Large intestine (tissue), 3 donors: ENCODE data around the gene MED12L. TPM values are rescaled to one million over a fixed set of nuclear protein-coding genes. Genes with fewer than 3 reads are reported as not detected.
A peak's percentile ranks its signal among the peaks of the same experiment; 100 is the strongest.

Source experiments
- DNase-seq, 2 donors: peaks; one replicate each; pipeline versions ENCODE4 v3.0.0 to v3.0.0-alpha.2; 2013
- H3K27ac ChIP-seq: one replicate; pipeline ENCODE4 v1.5.1; 2013; ENCODE audit warnings: low read length
- H3K27me3 ChIP-seq: 2 replicates; pipeline ENCODE4 v1.6.1; 2013; ENCODE audit warnings: low read length; ENCODE audit not compliant: control insufficient read depth, insufficient read depth
- H3K36me3 ChIP-seq: 2 replicates; pipeline ENCODE4 v1.6.1; 2013; ENCODE audit warnings: low read length; ENCODE audit not compliant: control insufficient read depth, insufficient read depth
- H3K4me1 ChIP-seq: one replicate; pipeline ENCODE4 v1.6.1; 2013; ENCODE audit warnings: low read length; ENCODE audit not compliant: control insufficient read depth, insufficient read depth
- H3K4me3 ChIP-seq: one replicate; pipeline ENCODE4 v1.5.1; 2013; ENCODE audit warnings: low read length
- H3K9me3 ChIP-seq: one replicate; pipeline ENCODE4 v1.6.1; 2013; ENCODE audit warnings: mild to moderate bottlenecking, low read depth, low read length, moderate library complexity; ENCODE audit not compliant: control insufficient read depth
- WGBS: methylation state at CpG from one replicate; pipeline ENCODE4 v1.1.5; 2013; ENCODE audit warnings: low lambda C conversion rate; ENCODE audit not compliant: insufficient coverage; 5-methylcytosine and 5-hydroxymethylcytosine counted together
- polyA plus RNA-seq: library from polyadenylated mRNA; unstranded; fragments of 120-200 nt; gene quantifications from one replicate; pipeline ENCODE4 v1.2.1, GENCODE V29; 2013

MED12L gene
- polyA plus RNA-seq, 1 donor: 5.4 TPM

DNA sequence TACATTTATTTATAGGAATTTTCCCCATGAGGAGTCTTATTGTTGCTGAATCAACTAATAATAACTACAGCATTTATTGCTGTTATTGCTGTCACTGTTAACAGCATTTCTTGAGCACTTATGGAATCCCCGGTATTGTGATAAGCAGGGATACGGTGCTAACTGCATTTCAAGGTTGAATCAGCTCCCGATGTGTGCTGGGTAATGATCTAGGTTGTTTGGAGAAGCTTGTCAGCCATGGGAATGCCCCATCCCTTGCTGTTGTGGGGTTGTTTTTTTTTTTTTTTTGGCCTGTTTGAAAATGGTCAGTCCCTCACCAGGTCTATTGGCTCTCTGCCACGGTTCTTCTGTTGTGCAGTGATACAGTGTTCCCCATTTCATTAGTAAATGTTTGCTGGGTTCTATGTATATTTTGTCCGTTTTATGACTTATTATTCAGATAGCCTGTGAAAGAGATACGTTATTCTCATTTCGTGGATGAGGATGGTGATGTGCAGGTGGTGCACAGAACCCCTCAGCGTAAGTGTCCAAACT lies 48.5 kb downstream of the MED12L start:
- Histone ChIP-seq H3K36me3 (no peaks in the 10 kb centered on the region), H3K4me3 (no peak overlapping the region), H3K27ac (no peak overlapping the region), H3K4me1 (no peaks in the 10 kb centered on the region), H3K27me3 (no peaks in the 10 kb centered on the region), H3K9me3 (no peaks in the 10 kb centered on the region)
- DNase-seq: no peak
- WGBS: 70% methylated on average over 2 of the region's 8 CpGs

- Histone ChIP-seq H3K27me3 (no peaks in the 10 kb centered on the region), H3K27ac (no peak overlapping the region), H3K9me3 (no peaks in the 10 kb centered on the region), H3K36me3 (no peaks in the 10 kb centered on the region), H3K4me3 (no peak overlapping the region), H3K4me1 (no peaks in the 10 kb centered on the region)
- WGBS: no CpG with 5 or more reads among the region's 5 CpGs
- no peak for DNase-seq
These were observed 50.3 kb downstream of the MED12L start for GRCh38 chr3:151135541-151136337.

GRCh38 chr3:151142929-151143328 lies 57.5 kb downstream of the MED12L start:
- no peaks in the 10 kb centered on the region for H3K27me3 ChIP-seq
- peaks cover 8% of the 10 kb centered on the region for H3K4me1 ChIP-seq
- DNase-seq: no peak
- H3K36me3 ChIP-seq: no peaks in the 10 kb centered on the region
- no CpG with 5 or more reads among the region's 5 CpGs for WGBS
- H3K27ac ChIP-seq: no peak overlapping the region
- no peak overlapping the region for H3K4me3 ChIP-seq
- H3K9me3 ChIP-seq: no peaks in the 10 kb centered on the region

DNA sequence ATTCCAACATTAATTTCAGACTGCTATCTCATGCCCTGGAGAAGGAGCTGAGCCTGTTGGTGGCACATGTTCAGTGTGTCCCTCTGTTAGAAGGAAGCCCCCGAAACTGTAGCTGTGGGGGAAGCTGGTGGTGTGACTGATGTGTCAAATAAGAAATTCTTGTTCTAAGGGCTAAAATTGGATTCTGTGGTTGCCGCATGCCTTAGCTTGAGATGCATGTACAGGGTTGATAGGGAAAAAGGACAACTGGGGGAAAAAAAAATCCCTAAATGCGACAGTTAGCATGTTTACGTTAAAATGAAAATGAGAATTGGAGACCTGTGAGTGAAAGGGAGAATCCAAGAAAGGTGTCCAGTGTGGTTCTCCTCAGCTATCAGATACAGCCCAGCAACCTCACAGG lies 58.6 kb downstream of the MED12L start:
- peaks cover 8% of the 10 kb centered on the region for H3K4me1 ChIP-seq
- DNase-seq: no peak
- no peaks in the 10 kb centered on the region for H3K27me3 ChIP-seq
- H3K9me3 ChIP-seq: no peaks in the 10 kb centered on the region
- no peaks in the 10 kb centered on the region for H3K36me3 ChIP-seq
- H3K27ac ChIP-seq: no peak overlapping the region
- H3K4me3 ChIP-seq: no peak overlapping the region
- 94% methylated on average over 3 of the region's 4 CpGs for WGBS

GRCh38 chr3:151144760-151145159 lies 59.3 kb downstream of the MED12L start:
- no peaks in the 10 kb centered on the region for H3K27me3 ChIP-seq

GRCh38 chr3:151145713-151146070 lies 60.2 kb downstream of the MED12L start:
- no peaks in the 10 kb centered on the region for H3K9me3 ChIP-seq
- WGBS: 17% methylated on average over 1 of the region's 6 CpGs
- no peak overlapping the region for H3K4me3 ChIP-seq
- H3K27me3 ChIP-seq: no peaks in the 10 kb centered on the region
- H3K27ac ChIP-seq: peak overlapping the region; percentile 11
- DNase-seq: no peak
- peaks cover 8% of the 10 kb centered on the region for H3K4me1 ChIP-seq
- H3K36me3 ChIP-seq: no peaks in the 10 kb centered on the region

More at GRCh38 chr3:151144760-151145159, 59.3 kb downstream of the MED12L start:
- DNase-seq: no peak
- Histone ChIP-seq H3K4me3 (no peak overlapping the region), H3K36me3 (no peaks in the 10 kb centered on the region), H3K9me3 (no peaks in the 10 kb centered on the region), H3K27ac (no peak overlapping the region), H3K4me1 (peaks cover 8% of the 10 kb centered on the region)
- 100% methylated on average over 1 of the region's 5 CpGs for WGBS

- H3K27ac ChIP-seq: peak overlapping the region; percentile 65
- DNase-seq: peak; percentile 89 to 94
- WGBS: no CpG with 5 or more reads among the region's 9 CpGs
- peaks cover 10% of the 10 kb centered on the region for H3K4me1 ChIP-seq
- no peaks in the 10 kb centered on the region for H3K27me3 ChIP-seq
- no peaks in the 10 kb centered on the region for H3K36me3 ChIP-seq
- no peak overlapping the region for H3K4me3 ChIP-seq
- no peaks in the 10 kb centered on the region for H3K9me3 ChIP-seq
These were observed 60.7 kb downstream of the MED12L start for GRCh38 chr3:151146071-151146730.

DNA sequence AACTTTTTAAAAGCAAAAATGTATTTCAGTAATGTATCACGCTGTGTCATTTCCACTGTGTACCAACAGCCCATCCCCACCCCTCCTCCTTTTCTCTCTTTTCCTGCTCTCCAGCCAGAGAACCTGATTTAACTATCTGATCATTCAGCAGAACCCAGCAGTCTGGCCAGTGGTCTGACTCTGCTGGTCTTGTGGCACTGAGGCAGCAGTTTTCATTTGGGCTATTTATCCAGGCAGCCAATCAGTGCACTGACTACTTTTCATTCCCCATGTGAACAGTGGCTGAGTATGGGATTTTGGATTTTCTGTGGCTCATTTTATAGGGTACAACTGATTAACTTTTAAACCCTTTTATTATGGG lies 61.2 kb downstream of the MED12L start:
- H3K27ac ChIP-seq: peak overlapping the region; percentile 65
- H3K4me3 ChIP-seq: no peak overlapping the region
- WGBS: no CpG with 5 or more reads among the region's 1 CpG

DNA sequence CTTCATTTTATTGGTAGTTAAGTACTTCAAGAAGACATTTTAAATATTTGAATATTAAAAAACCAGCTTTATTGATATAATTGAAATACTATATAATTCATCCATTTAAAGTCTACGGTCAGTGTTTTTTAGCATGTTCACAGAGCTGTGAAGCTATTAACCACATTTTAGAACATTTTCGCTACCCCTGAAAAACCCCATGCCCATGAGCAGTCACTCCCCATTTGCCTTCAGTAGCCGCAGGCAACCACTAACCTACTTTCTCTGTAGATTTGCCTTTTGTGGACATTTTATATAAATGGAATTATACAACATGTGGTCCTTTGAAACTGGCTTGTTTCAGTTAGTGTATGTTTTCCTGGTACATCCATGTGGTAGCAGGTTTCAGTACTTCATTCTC lies 61.8 kb downstream of the MED12L start:
- no peak for DNase-seq
- H3K4me1 ChIP-seq: peaks cover 14% of the 10 kb centered on the region
- no peaks in the 10 kb centered on the region for H3K27me3 ChIP-seq

More for the DNA sequence above, 61.2 kb downstream of the MED12L start:
- no peaks in the 10 kb centered on the region for H3K9me3 ChIP-seq
- no peak for DNase-seq
- peaks cover 10% of the 10 kb centered on the region for H3K4me1 ChIP-seq
- no peaks in the 10 kb centered on the region for H3K36me3 ChIP-seq
- no peaks in the 10 kb centered on the region for H3K27me3 ChIP-seq

DNA sequence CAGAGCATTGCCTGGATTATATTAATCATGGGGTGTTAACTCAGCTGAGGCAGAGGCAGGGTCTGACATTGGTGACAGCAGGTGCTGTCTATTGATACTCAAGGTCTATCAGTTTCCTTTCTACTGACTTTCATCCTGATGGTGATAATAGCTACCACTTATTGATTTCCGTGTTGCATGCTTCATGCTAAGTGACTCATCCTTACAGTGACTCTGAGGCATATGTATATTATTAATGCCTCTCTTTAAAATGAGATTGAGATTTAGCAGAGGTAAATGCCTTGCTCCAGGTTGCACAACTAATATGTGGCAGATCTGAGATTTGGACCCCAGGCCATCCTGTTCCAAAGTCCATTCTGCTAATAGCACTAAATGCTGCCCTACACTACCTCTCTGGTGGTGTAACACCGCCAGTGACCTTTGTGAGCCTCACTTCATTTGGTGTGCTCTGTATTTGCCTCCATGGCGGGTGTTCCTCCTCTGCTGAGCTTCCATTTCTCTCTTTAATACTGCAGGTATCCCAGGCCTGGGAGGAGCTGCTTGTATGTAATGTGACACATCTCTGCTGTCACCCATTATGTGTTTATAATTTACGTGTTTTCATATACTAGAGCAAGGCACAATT lies 67.1 kb downstream of the MED12L start:
- DNase-seq: peak; percentile 71 to 84
- H3K9me3 ChIP-seq: no peaks in the 10 kb centered on the region
- no peaks in the 10 kb centered on the region for H3K27me3 ChIP-seq
- H3K36me3 ChIP-seq: no peaks in the 10 kb centered on the region
- WGBS: 100% methylated on average over 1 of the region's 4 CpGs
- no peak overlapping the region for H3K4me3 ChIP-seq
- peaks cover 11% of the 10 kb centered on the region for H3K4me1 ChIP-seq
- peak overlapping the region; percentile 19 for H3K27ac ChIP-seq

More for the DNA sequence above, 61.8 kb downstream of the MED12L start:
- Histone ChIP-seq H3K4me3 (no peak overlapping the region), H3K36me3 (no peaks in the 10 kb centered on the region), H3K9me3 (no peaks in the 10 kb centered on the region), H3K27ac (peak overlapping the region; percentile 65)
- no CpG with 5 or more reads among the region's 3 CpGs for WGBS
